Measurements from ENCODE around the gene DCXR.

- TF ChIP-seq CTCF (IDR thresholded peaks at IDR 0.05) = no peak
- no peak for TF ChIP-seq EZH2phosphoT487 (IDR thresholded peaks at IDR 0.05)
Measured at GRCh38 chr17:82035956-82036633, 1.4 kb downstream of the DCXR start.

Measured in neural progenitor cell (in vitro differentiated cells).